Activated naive CD8-positive, alpha-beta T cell treated with anti-CD3 and anti-CD28 coated beads, Interleukin-2, amount 50 U/mL, for 24 hours (primary cell): ENCODE data around the gene GCK.

Source experiments
- ATAC-seq: fragments of 150-1000 bp; cut with Tn5 transposase; one replicate; pipeline ENCODE4 v1.10.0; 2021
- DNase-seq: peaks from one replicate; pipeline ENCODE4 v3.0.0; 2021
- H3K27ac Mint-ChIP-seq: one replicate; pipeline ENCODE4 v1.8.0; 2021; ENCODE audit warnings: mild to moderate bottlenecking, mixed read lengths
- H3K27me3 Mint-ChIP-seq: one replicate; pipeline ENCODE4 v1.8.0; 2021; ENCODE audit warnings: mixed read lengths
- H3K36me3 Mint-ChIP-seq: one replicate; pipeline ENCODE4 v1.8.0; 2021; ENCODE audit warnings: low read depth, mixed read lengths
- H3K4me1 Mint-ChIP-seq: one replicate; pipeline ENCODE4 v1.8.0; 2021; ENCODE audit warnings: mixed read lengths
- H3K4me3 Mint-ChIP-seq: one replicate; pipeline ENCODE4 v1.8.0; 2021; ENCODE audit warnings: mild to moderate bottlenecking, moderate library complexity, mixed read lengths
- H3K9me3 Mint-ChIP-seq: one replicate; pipeline ENCODE4 v1.8.0; 2021; ENCODE audit warnings: mixed read lengths

GCK gene

GRCh38 chr7:44189286-44189992 lies at the start of gene GCK:
GCK (minus strand) TSS chr7:44189439; CDS start chr7:44188953, 486 bp downstream.
- DNase-seq = no peak
- peaks cover 4% of the 10 kb centered on the region for H3K4me1 Mint-ChIP-seq
- H3K36me3 Mint-ChIP-seq = no peaks in the 10 kb centered on the region
- ATAC-seq = no peak
- H3K4me3 Mint-ChIP-seq = no peak within 1 kb of the TSS
- H3K27me3 Mint-ChIP-seq = peaks cover 2% of the 10 kb centered on the region
- no peak within 1 kb of the TSS for H3K27ac Mint-ChIP-seq
- H3K9me3 Mint-ChIP-seq = no peaks in the 10 kb centered on the region

DNA sequence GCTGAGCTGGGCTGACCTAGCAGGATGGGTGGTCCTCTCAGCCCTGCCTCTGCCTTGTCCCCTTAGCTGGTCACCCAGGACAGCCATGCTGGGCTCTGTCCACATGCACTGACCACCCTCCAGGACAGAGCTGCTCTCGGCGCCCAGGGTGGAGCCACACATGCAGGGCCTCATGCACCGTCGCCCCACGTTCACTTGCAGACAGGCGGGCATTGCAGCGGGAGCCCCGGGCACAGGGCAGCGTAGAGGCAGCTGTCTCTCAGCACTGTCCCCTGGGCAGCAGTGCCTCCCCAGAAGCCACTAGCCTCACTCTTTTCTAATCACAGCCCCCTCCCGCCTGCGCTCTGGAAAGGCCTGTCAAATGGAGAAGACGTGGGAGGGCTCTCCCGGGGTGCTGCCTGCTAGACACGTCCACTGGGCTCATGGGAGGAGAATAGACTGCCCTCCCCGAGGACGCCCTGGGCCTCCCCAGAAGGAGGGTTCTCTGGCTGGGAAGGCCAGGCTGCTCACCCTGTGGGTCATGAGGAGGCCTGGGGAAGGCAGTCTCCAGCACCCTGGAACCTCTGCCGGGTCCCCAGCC lies 49.0 kb upstream of the GCK start:
- H3K9me3 Mint-ChIP-seq = no peaks in the 10 kb centered on the region
- H3K4me3 Mint-ChIP-seq = no peak overlapping the region
- H3K27ac Mint-ChIP-seq = no peak overlapping the region
- no peaks in the 10 kb centered on the region for H3K36me3 Mint-ChIP-seq
- DNase-seq (no peak), ATAC-seq (no peak)
- no peaks in the 10 kb centered on the region for H3K27me3 Mint-ChIP-seq
- H3K4me1 Mint-ChIP-seq = no peaks in the 10 kb centered on the region

DNA sequence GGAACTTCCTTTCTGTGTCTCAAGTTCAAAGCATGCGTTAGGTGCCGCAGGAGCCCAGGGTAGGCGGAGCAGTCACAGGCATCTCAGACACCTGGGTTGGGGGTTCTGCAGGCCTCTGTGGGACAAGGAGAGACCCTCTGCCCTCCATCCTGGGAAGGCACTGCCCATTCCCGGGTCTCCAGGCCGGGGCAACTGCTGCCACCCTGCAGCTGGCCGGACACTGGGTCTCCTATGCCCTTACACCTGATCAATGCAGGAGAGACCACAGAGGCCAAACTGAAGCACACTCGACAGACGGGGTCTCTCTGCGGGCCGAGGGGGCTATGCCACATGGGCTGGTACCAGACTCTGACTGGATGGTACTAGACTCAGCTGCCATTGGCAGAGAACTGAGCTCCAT lies 48.5 kb upstream of the GCK start:
- Mint-ChIP-seq H3K36me3 (no peaks in the 10 kb centered on the region), H3K27me3 (no peaks in the 10 kb centered on the region), H3K4me1 (no peaks in the 10 kb centered on the region), H3K27ac (no peak overlapping the region), H3K4me3 (no peak overlapping the region), H3K9me3 (no peaks in the 10 kb centered on the region)
- ATAC-seq (no peak), DNase-seq (no peak)

GRCh38 chr7:44236333-44236728 lies 47.1 kb upstream of the GCK start:
- no peaks in the 10 kb centered on the region for H3K36me3 Mint-ChIP-seq
- no peaks in the 10 kb centered on the region for H3K27me3 Mint-ChIP-seq
- no peaks in the 10 kb centered on the region for H3K4me1 Mint-ChIP-seq
- H3K27ac Mint-ChIP-seq = no peak overlapping the region
- H3K4me3 Mint-ChIP-seq = no peak overlapping the region
- ATAC-seq = no peak
- no peak for DNase-seq
- H3K9me3 Mint-ChIP-seq = no peaks in the 10 kb centered on the region

- DNase-seq (no peak), ATAC-seq (no peak)
- no peaks in the 10 kb centered on the region for H3K27me3 Mint-ChIP-seq
- H3K36me3 Mint-ChIP-seq = no peaks in the 10 kb centered on the region
- H3K4me1 Mint-ChIP-seq = no peaks in the 10 kb centered on the region
- H3K9me3 Mint-ChIP-seq = no peaks in the 10 kb centered on the region
- no peak overlapping the region for H3K27ac Mint-ChIP-seq
- H3K4me3 Mint-ChIP-seq = no peak overlapping the region
Observed at GRCh38 chr7:44235582-44236332, 46.5 kb upstream of the GCK start.

DNA sequence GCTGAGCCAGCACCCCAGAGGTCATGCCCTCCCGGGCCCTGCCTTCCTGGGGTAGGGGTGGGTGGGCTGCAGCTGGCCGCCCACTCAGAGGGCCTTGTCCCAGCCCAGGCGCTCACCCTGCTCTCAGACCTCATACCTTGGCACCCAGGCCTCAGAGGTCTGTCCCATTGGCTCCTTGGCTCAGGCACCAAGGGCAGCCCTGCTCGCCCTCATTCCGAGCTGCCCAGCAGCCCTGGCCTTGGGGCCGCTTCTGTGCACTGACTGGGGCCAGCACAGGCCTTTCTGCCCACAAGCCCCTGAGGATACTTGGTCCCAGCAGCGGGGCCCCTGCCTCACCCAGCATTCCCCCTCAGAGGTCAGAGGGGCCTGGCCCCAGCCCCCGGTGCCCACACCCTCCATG lies 45.8 kb upstream of the GCK start:
- no peaks in the 10 kb centered on the region for H3K4me1 Mint-ChIP-seq
- no peak for ATAC-seq
- H3K4me3 Mint-ChIP-seq = no peak overlapping the region
- H3K27ac Mint-ChIP-seq = no peak overlapping the region
- no peaks in the 10 kb centered on the region for H3K9me3 Mint-ChIP-seq
- DNase-seq = no peak
- H3K36me3 Mint-ChIP-seq = no peaks in the 10 kb centered on the region
- no peaks in the 10 kb centered on the region for H3K27me3 Mint-ChIP-seq

- H3K27ac Mint-ChIP-seq = no peak overlapping the region
- ATAC-seq = no peak
- no peaks in the 10 kb centered on the region for H3K27me3 Mint-ChIP-seq
- H3K36me3 Mint-ChIP-seq = no peaks in the 10 kb centered on the region
- H3K4me1 Mint-ChIP-seq = no peaks in the 10 kb centered on the region
- no peaks in the 10 kb centered on the region for H3K9me3 Mint-ChIP-seq
- no peak overlapping the region for H3K4me3 Mint-ChIP-seq
- no peak for DNase-seq
Observed at GRCh38 chr7:44232901-44233715, 43.9 kb upstream of the GCK start.

DNA sequence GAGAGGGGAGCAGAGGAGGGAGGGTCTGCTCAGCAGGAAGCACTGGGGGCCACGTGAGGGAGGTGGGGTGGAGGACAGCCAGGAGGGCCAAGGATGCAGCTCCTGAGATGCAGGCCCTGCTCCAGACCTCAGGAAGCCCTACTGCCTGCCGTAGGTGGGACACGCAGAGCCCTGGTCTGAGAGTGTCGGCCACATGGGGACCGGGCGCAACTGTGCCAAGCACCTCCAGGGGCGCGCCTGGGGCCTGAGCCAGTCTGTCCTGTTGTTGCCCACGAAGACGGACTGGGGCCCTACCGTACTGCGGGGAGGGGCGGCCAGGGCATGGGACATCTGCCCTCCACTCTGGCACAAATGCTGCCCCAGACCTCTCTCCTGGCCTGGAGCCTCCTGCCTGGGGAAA lies 43.2 kb upstream of the GCK start:
- no peaks in the 10 kb centered on the region for H3K27me3 Mint-ChIP-seq
- ATAC-seq = no peak
- no peaks in the 10 kb centered on the region for H3K9me3 Mint-ChIP-seq
- H3K27ac Mint-ChIP-seq = no peak overlapping the region
- H3K4me3 Mint-ChIP-seq = no peak overlapping the region
- DNase-seq = no peak
- no peaks in the 10 kb centered on the region for H3K36me3 Mint-ChIP-seq
- H3K4me1 Mint-ChIP-seq = no peaks in the 10 kb centered on the region

GRCh38 chr7:44231088-44231487 lies 41.8 kb upstream of the GCK start:
- DNase-seq (no peak), ATAC-seq (no peak)
- Mint-ChIP-seq H3K4me1 (no peaks in the 10 kb centered on the region), H3K4me3 (no peak overlapping the region), H3K27me3 (no peaks in the 10 kb centered on the region), H3K27ac (no peak overlapping the region), H3K36me3 (no peaks in the 10 kb centered on the region), H3K9me3 (no peaks in the 10 kb centered on the region)

- no peak overlapping the region for H3K27ac Mint-ChIP-seq
- no peak for ATAC-seq
- H3K4me3 Mint-ChIP-seq = no peak overlapping the region
Observed at GRCh38 chr7:44230286-44230685, 41.0 kb upstream of the GCK start.

DNA sequence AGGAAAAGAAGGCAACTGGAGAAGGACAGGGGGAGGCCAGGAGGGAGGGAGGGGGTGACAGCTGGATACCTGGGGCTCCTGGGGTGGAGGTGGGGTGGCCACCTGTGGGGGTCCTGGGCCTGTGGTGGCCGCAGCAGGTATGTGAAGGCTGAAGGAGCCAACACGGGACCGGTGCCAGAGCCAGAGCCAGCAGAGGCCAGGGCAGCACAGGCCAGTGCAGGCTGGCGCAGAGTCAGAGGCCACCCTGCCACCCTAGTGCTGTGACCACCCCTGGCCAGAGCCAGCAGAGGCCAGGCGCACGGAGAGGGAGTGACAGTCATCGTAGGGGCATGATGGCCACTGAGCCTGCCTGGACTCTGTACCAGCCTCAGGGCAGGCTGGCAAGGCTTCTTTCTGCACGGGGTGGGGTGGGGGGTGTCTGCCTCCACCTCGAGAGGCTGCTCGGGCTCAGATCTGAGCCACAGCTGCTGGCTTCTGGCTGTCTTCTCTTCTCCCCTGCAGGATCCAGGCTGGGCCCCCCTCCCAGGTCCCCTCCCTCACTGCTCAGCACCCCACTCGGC lies 40.4 kb upstream of the GCK start:
- Mint-ChIP-seq H3K27ac (no peak overlapping the region), H3K4me3 (no peak overlapping the region), H3K9me3 (no peaks in the 10 kb centered on the region), H3K36me3 (no peaks in the 10 kb centered on the region), H3K4me1 (no peaks in the 10 kb centered on the region), H3K27me3 (no peaks in the 10 kb centered on the region)
- ATAC-seq = no peak
- DNase-seq = no peak

More at GRCh38 chr7:44230286-44230685, 41.0 kb upstream of the GCK start:
- Mint-ChIP-seq H3K9me3 (no peaks in the 10 kb centered on the region), H3K36me3 (no peaks in the 10 kb centered on the region), H3K27me3 (no peaks in the 10 kb centered on the region), H3K4me1 (no peaks in the 10 kb centered on the region)
- no peak for DNase-seq

- Mint-ChIP-seq H3K9me3 (no peaks in the 10 kb centered on the region), H3K27me3 (no peaks in the 10 kb centered on the region), H3K27ac (no peak overlapping the region), H3K4me3 (no peak overlapping the region), H3K4me1 (no peaks in the 10 kb centered on the region), H3K36me3 (no peaks in the 10 kb centered on the region)
- ATAC-seq = no peak
- DNase-seq = no peak
Observed at GRCh38 chr7:44228571-44229350, 39.5 kb upstream of the GCK start.

DNA sequence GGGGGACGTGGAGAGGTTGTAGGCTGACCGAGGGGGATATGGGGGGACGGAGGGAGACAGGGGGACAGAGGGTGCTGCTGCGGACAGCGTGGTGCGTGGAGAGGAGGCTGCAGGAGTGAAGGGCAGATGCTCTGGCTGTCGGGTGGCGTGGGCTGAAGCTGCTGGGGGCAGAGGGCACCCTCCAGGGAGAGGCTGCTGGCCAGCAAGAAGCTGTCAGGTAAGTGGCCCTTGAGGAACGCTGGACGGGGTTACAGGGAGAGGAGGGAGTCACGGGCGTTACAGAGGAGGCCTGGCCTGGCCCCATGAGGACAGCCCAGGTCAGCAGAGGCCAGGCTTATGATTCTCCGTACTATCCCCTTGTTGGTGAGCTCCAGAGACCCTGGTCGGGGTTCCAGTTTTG lies 38.7 kb upstream of the GCK start:
- no peak for ATAC-seq
- no peaks in the 10 kb centered on the region for H3K27me3 Mint-ChIP-seq
- no peak overlapping the region for H3K4me3 Mint-ChIP-seq
- no peak for DNase-seq
- H3K27ac Mint-ChIP-seq = no peak overlapping the region
- no peaks in the 10 kb centered on the region for H3K4me1 Mint-ChIP-seq
- no peaks in the 10 kb centered on the region for H3K36me3 Mint-ChIP-seq
- H3K9me3 Mint-ChIP-seq = no peaks in the 10 kb centered on the region

- ATAC-seq = no peak
- Mint-ChIP-seq H3K4me3 (no peak overlapping the region), H3K27ac (no peak overlapping the region), H3K36me3 (no peaks in the 10 kb centered on the region), H3K27me3 (no peaks in the 10 kb centered on the region), H3K9me3 (no peaks in the 10 kb centered on the region), H3K4me1 (no peaks in the 10 kb centered on the region)
- DNase-seq = no peak
Observed at GRCh38 chr7:44226396-44226753, 37.1 kb upstream of the GCK start.
